ENCODE measurements around the gene CRYM.
"Not testable (repeated sequence)": the region's sequence is repeated elsewhere in the genome, so short reads cannot be mapped to it uniquely, and the experiment has no call there.

Gene CRYM

DNA sequence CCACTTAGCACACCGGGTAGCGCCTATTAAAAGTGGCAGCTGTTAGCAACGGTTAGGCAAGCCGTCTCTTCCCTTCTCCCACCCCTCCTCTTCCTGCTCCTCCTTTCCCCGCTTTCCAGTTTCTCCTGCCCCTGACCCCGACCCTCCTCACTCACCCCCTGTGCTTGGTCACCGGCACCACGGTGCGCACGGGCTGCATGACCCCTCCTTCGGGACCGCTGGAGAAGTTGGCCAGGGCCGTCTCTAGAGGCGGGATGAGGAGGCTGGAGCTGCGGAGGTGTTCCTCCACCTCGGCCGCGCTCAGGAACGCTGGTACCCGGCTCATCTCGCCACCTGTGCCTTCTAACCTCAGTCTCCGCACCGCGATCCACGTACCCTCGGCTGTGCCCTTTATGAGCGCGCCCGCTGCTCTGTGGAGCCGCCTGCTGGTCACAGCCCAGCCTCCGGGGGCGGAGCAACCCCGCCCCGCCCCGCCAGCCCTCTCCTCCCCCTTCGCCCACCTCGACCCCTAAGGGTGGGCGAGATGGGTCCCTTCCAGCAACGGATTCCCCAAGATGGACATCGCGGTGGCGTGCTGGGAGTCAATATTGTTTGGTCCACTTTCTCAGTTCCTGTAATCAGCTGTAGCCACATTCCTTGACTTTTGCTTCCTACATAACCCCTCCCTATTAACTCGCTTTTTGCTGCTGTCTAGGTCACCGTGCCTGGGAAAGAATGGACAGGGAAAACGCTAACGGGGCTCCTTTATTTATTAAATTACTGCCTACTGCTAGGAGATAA, at the start of gene CRYM:
Gene CRYM, minus strand, starts transcription at position 364 of the 780 bp plus-strand sequence. Its CDS starts 39 bp downstream, at position 325.
- no peak for DNase-seq

DNA sequence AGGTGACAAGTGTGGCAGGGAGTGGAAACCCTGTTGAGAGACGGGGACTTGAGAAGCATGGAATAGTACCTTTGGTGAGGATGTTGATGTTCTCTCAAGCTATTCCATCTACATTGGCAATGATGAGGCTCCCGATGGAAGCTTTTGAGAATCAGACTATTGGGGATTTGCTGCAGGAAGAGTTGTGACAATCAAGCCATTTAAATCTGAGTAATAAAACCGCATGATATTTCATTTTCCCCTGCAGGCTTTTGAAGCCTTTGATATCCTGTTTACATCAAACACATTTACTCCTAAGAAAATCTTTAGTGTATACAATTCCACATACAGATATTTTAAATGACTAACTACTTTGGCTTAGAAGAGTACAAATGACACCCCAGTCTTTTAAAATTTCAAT, 49.0 kb upstream of the CRYM start:
- no peak for DNase-seq

DNA sequence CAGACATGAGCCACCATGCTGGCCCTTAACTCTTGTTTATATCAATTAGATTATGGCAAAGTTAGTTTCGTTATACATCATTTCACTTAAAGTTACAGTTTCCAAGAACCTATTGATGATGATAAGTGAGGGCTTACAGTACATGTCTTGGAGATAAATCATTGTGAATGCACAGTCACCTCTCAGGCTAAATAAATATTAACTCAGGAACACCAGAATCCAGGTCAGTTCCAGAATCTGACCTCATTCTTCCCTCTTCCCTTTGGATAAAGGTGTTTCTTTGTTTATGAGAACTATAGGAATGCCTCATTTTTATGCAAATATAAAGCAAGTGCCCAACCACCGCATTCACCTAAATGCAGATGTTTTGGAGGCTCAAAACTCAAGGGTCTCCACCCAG, 48.4 kb upstream of the CRYM start:
- DNase-seq: no peak

DNA sequence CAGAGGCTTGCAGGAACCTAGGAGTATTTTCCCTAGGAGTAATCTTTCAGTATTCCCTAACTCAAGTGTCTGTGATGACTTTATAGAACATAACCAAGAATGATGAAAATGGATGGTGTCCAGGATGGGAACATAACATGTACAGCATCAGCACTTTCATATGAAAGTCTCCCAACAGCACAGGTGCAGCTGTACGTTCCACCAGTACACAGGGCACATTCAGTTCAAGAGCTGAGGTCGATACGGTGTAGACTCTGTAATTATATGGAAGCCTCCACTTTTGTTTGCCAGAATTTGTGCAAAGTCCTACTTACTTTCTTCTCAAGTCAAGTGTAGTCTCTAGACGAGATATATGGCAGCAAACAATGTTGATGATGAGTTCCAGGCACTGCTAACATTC, 46.2 kb upstream of the CRYM start:
- DNase-seq: no peak

DNA sequence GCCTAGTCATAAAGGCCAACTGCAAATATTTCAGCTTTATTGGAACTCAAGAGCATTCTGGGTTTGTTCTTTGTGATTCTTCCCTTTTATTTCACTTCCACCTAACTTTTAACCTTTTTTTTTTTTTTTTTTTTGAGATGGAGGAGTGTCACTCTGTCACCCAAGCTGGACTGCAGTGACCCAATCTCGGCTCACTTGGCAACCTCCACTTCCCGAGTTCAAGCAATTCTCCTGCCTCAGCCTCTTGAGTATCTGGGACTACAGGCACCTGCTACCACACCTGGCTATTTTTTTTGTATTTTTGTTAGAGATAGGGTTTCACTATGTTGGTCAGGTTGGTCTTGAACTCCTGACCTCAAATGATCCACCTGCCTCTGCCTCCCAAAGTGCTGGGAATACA, 44.2 kb upstream of the CRYM start:
- DNase-seq: not testable (repeated sequence)

DNA sequence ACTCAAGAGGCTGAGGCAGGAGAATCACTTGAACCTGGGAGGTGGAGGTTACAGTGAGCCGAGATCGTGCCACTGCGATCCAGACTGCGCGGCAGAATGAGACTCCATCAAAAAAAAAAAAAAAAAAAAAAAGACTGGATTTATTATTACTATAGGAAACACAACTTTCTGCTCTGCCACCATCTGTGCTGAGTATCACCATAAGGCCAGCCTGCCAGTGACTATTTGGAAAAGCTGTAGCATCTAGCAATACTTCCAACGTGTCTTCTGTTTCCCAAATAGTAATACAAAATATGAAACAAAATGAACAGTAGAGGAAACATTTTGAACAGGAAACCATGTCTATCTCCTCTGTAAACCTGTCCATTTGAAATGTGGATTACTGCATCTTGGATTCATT, 43.6 kb upstream of the CRYM start:
- DNase-seq: no peak

DNA sequence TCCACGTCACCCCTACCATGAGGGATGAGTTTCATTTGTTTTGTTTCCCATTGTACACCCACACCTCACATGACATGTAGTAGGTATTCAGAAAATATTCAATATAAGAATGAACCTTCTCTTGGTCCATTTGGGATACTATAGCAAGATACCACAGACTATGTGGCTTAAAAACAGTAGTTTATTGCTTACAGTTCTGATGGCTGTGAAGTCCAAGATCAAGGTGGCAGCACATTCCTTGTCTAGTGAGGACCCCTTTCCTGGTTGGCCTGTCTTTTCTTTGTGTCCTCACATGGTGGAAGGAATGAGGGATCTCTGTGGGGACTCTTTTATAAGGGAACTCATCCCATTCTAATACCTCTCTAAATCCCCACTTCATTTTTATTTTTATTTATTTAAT, 36.2 kb upstream of the CRYM start:
- no peak for DNase-seq

DNA sequence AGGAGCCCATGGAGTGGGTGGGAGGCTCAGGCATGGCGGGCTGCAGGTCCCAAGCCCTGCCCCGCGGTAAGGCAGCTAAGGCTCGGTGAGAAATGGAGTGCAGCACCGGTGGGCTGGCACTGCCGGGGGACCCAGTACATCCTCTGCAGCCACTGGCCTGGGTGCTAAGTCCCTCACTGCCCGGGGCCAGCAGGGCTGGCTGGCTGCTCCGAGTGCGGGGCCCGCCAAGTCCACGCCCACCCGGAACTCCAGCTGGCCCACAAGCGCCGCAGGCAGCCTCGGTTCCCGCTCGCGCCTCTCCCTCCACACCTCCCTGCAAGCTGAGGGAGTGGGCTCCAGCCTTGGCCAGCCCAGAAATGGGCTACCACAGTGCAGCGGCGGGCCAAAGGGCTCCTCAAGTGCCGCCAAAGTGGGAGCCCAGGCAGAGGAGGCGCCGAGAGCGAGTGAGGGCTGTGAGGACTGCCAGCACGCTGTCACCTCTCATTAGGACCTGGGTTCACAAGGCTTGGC, 34.8 kb upstream of the CRYM start:
- DNase-seq: not testable (repeated sequence)

DNA sequence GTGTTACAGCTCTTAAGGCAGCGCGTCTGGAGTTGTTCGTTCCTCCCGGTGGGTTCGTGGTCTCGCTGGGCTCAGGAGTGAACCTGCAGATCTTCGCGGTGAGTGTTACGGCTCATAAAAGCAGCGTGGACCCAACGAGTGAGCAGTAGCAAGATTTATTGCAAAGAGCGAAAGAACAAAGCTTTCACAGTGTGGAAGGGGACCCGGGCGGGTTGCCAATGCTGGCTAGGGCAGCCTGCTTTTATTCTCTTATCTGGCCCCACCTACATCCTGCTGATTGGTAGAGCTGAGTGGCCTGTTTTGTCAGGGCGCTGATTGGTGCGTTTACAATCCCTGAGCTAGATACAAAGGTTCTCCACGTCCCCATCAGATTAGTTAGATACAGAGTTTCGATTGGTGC, 34.0 kb upstream of the CRYM start:
- not testable (repeated sequence) for DNase-seq

GRCh38 chr16:21306712-21307111, 28.6 kb upstream of the CRYM start:
- DNase-seq: not testable (repeated sequence)

DNA sequence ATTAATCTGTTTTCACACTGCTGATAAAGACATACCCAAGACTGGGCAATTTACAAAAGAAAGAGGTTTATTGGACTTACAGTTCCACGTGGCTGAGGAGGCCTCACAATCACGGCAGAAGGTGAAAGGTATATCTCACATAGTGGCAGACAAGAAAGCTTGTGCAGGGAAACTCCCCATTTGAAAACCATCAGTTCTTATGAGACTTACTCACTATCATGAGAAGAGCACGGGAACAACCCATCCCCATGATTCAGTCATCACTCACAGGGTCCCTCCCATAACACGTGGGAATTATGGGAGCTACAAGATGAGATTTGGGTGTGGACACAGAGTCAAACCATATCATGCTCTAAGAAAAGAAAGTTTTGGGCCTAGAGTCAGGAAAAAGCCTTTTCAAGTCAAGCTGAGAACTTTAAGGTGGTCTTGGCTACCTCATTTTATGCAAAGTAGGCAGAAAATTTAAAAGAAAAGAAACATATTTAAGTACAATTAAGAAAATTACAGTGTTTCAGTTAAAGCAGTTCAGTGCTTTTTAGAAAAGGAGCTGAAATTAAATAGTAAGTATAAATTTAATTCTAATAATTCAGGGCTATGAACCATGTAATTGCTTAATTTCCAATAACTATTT, 24.9 kb upstream of the CRYM start:
- peak; percentile 95 for DNase-seq

- DNase-seq: peak; percentile 26
Measured at GRCh38 chr16:21302454-21302853, 24.4 kb upstream of the CRYM start.

- DNase-seq: peak; percentile 7
Measured at GRCh38 chr16:21301895-21302291, 23.8 kb upstream of the CRYM start.

- peak; percentile 79 for DNase-seq
Measured at GRCh38 chr16:21301168-21301894, 23.2 kb upstream of the CRYM start.

DNA sequence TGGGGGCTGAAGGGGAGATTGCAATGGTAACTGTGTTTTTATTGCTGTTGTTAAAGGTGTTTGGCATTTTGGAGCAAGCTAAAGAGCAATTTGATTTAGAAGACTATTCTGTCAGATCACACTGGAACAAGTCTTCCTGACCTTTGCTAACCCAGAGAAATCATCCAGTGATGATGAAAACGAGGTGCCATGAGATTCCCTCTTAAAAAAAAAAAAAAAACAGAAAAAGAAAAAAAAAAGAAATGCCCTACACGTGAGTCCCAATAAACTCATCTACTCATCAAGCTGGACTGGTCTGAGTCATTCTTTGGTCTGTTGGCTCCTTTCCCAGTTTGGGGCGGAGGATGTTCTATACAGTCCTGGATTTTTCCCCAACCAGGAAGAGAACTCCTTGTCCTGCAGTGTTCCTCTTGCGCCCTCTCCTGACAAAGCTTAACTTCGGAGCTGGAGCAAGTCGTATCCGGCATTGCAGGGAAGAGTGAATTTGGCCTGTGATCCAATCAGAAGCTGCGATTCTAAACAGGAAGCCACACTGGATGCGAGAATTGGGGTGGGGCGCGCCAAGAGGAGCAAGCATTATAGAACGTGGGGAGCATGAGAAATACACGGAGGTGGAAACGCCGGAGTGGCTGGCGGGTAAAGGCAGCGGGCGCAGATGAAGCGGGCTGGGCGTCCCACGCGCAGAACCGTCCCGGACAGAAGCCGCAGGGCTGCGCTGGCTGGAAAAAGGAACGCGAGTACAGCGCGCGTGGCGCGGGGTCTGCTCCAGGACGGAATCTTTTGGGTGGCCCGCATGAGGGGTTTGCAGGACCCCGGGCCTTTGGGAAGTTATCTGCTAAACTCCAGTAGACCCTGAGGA, 22.4 kb upstream of the CRYM start:
- DNase-seq: peak; percentile 100

DNA sequence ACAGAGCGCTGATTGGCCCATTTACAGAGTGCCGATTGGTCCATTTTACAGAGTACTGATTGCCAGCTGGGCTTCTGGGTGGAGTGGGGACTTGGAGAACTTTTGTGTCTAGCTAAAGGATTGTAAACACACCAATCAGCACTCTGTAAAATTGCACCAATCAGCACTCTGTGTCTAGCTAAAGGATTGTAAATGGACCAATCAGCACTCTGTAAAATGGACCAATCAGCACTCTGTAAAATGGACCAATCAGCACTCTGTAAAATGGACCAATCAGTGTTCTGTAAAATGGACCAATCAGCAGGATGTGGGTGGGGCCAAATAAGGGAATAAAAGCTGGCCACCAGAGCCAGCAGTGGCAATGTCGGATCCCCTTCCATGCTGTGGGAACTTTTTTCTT, 11.7 kb upstream of the CRYM start:
- DNase-seq: not testable (repeated sequence)

DNA sequence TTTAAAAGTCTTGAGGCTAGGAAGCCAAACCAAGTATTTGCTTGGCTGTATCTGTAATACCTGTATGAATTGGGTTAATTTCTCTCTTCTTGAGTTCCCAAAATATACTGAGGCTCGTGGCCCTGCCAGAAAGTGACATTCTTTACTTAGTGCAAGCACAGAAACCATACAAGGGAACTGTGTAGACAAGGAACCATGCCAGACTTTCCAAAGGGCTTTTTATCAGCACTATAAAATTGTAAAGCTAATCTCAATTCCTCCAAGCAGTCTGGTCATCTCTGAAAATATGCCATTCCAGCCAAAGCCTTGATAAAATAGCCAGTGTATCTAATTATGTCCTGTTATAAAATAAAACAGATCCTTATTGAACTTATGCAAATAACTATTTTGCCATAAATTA, 7.2 kb upstream of the CRYM start:
- no peak for DNase-seq

DNA sequence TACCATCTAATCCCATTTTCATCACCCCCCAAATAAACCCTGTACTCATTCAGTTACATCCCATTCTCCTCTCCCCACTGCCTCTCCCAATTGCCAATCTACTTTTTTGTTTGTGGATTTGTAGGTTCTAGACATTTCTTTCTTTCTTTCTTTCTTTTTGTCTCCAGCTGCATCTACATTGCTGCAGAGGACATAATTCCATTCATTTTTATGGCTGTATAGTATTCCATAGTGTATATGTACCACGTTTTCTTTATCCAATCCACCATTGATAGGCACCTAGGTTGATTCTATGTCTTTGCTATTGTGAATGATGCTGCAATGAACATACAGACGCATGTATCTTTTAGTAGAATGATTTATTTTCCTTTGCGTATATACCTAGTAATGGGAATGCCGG, 6.3 kb upstream of the CRYM start:
- no peak for DNase-seq

DNA sequence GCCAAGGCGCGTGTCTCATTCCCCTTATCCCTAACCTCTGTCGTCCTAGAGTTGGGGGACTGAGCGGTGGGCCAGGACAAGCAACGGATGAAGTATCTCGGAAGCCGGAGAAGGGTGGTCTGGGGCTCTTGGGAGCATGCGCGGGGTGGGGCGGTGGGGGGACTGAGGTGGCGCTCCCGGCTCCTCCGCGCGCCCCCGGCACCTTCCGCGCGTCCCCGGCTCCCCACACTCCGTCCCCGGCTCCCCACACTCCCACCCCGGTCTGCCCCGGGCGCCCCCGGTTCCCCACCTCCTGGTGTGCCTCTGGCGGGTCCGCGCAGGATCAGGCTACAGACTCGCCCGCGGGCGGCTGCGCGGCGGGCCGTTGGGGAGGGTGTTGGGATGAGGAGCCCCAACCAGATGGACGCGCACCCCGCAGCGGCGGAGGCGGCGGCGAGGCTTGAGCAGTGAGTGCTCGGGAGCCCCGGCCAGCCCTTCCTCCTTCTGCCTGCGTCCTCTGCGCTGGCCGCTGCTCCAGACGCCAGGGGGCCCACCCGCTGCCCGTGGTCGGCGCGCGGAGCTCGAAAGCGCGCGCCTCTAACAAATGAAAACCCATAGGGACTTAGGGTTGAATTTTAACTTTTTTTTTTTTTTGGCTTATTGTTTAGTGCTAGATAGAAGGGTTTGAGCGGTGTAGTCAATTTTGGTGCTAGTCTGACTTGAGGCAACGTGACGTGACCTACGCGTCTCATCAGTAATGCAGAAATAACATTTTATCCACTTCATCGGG, 5.6 kb upstream of the CRYM start:
- peak; percentile 58 for DNase-seq

DNA sequence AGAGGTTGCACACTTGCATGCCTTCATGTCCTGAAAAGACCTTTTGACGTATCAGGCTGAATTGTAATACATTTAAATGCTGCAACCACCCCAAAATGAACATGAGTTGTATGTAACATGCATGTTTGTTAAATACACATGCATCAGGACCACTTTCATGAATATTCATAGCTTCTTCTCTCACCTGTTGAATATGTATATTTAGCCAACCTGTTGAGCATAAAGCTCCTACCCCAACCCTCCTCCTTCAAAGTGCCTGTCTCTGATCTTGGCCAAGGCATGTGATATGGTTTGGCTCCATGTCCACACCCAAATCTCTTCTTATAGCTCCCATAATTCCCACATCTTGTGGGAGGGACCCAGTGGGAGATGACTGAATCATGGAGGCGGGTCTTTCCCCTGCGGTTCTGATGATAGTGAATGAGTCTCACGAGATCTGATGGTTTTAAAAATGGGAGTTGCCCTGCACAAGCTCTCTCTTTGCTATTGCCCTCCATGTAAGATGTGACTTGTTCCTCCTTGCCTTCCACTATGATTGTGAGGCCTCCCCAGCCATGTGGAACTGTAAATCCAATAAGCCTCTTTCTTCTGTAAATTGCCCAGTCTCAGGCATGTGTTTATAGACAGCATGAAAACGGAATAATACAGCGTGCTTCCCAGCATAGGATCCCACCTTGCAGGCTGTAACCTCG, 3.8 kb upstream of the CRYM start:
- DNase-seq: no peak

DNA sequence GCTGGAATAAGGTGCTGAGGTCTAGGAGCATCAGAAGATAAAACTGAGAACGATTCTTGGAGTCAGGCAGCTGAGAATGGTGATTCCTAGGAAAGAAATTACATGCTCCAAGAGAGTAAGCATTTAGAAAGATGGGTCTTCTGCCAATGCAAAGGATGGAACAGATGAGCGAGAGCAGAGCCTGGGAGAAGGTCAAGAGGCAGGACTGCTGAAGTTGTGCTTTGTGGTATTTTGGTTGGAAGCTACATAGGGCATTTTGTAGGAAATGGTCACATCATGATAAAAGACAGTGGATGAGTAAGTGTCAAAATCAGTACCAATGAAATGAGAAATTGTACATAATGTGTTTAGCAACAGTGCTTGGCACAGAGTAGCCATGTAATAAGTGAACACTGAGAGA, 1.4 kb upstream of the CRYM start:
- no peak for DNase-seq
